GM10847 (cell line): ENCODE measurements around the gene CD84.

Source experiments
- POLR2A ChIP-seq: IDR thresholded peaks from 2 replicates; pipeline ENCODE4 v1.6.1; 2011; ENCODE audit not compliant: insufficient read length; ENCODE audit errors: extremely low read depth

The CD84 gene

GRCh38 chr1:160500321-160500990 is 78.8 kb downstream of the CD84 start:
- TF ChIP-seq POLR2A: no peak

DNA sequence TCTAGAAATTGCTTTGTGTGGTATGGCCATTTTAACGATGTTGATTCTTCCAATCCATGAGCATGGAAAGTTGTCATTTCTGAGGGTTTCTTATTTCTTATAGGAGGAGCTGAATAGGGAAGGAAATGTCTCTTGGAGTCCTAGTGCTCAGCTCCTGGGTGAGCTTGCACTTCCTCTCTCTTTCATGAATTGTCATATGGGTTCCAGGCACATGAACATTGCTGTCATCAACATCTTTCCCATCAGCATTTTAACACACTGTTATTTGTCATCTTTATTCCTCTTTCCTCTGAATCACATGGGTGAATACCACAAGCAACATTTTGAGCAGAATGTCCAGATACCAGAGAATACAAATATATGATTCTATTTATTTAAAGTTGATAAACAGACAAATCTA is 79.7 kb downstream of the CD84 start:
- no peak for TF ChIP-seq POLR2A

DNA sequence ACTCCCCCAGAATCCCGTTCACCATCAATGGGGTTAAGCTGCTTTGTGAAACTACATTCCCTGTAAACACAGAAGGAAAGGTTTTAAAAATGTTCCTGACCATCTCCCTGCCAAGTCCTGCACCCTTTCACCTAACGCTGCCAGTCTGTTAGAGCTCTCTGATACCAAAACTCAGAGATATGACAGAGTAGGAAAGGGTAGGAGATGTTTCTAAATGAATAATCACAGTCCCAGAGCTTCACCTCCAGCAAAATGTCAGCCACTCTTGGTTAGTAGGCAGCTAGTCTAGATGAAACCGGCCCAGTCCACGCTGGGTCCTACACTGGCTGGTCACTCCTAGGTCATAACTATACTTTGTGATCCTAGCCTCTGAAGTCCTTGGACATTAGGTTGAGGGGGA is 83.0 kb downstream of the CD84 start:
- TF ChIP-seq POLR2A: no peak

DNA sequence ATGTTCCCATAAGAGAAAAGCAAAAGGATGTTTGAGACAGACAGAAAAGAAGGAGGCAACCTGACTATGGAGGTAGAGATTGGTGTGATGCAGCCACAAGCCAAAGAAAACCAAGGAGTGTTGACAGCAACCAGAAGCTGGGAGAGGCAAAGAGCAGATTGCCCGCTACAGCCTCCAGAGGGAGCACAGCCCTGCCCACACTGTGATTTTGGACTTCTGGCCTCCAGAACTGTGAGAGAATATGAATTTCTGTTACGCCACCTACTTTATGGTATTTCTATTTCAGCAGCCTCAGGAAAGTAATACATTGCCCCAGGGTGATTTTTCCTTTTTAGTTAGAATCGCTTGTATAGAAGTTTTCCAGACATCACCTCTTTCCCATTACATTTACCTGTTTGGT is 84.7 kb downstream of the CD84 start:
- no peak for TF ChIP-seq POLR2A

DNA sequence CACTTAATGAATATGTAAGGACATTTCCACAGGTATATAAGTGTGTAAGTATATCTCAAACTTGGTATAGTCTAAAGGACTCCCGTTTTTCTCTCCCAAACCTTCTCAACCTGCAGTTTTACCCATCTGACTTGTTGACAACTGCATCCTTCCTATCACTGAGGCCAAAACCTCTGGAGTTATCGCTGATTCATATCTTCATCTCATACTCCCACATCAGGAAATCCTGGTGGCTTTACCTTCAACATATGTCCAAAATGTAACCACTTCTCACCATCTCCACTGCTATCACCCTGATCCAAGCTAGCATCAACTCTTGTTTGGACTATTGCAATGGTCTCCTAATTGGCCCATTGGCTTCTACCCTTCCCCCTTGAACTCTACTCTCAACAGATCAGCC is 86.7 kb downstream of the CD84 start:
- TF ChIP-seq POLR2A: no peak

DNA sequence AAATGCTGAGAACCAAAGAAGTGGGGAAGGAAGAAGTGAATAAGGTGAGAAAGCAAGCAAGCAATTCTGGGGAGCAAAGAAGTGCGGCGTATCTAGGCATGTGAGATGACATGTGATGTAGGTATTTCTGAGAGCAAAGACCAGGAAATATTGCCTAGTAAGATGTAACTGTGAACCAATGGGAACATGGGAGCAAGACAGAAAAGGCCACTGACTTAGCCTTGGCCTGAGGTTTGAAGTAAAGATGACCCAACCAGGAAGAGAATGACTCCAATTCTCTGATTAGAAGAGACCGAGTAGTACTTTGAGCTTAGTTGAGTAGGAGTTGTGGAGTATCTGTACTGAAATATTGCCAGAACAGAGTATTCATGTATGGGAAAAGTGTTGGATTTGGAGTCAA is 87.3 kb downstream of the CD84 start:
- no peak for TF ChIP-seq POLR2A
